Stimulated activated CD4-positive, alpha-beta T cell treated with anti-CD3 and anti-CD28 coated beads, Interleukin-1b, Interleukin-23, amount 100 ng/mL, for 1 hour (primary cell): ENCODE measurements around the gene KLHL29.

Source experiments
- DNase-seq, 2 donors: peaks; one replicate each; pipeline ENCODE4 v3.0.0-alpha.2; 2020; ENCODE audit warnings: low read depth in 2 of 2

KLHL29 gene

DNA sequence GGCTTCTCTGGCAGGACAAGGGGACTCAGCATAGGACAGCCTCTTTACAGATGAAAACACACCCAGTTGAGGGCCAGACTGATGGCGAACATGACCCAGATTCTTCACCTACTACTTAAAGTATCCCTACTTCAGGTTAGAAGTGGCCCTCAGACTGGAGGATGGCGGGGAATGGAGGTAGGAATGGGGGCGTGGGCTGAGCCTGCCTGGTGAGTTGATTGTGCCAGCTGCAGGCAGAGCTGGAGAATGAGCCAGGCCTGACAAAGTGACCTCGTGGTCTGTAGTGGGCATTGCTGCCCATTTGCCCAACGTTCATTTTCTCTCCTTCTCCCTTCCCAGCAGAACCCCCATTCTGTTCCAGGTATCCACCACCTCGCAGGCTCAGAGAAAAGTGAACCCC, 186.1 kb downstream of the KLHL29 start:
- no peak for DNase-seq

DNA sequence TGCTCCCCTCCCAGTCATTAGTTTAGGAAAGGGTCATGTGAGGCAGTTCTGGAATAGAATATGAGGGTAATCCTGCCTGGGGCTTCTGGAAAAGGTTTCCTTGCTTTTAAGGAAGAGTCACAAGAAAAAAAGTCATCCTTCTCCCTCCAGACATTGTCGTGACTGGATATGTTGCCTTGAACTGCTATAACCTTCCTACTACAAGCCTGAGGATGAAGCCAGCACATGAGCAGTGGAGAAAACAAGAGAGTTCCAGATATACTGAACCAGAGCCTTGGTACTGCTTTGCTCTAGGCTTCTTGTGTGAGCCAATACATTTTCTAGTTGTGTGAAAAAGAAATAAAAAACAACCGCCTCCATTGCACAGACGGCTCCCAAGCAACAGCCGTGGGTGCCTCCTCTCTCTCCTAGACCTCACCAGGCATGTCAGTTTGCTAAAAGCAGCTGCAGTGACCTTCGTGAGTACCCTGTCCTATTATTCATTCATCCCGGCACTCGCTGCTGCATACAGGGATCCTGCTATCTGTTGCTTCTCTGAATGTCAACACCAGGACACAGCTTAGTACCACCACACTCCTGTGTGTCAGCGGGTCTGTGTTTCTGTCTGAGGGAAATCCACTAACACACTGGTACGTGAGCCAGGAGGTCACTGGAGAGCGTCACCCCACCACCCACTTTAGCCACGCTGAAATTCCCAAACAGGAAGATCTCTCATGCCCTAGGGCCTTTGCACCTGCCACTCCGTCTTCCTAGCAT, 186.7 kb downstream of the KLHL29 start:
- no peak for DNase-seq

DNA sequence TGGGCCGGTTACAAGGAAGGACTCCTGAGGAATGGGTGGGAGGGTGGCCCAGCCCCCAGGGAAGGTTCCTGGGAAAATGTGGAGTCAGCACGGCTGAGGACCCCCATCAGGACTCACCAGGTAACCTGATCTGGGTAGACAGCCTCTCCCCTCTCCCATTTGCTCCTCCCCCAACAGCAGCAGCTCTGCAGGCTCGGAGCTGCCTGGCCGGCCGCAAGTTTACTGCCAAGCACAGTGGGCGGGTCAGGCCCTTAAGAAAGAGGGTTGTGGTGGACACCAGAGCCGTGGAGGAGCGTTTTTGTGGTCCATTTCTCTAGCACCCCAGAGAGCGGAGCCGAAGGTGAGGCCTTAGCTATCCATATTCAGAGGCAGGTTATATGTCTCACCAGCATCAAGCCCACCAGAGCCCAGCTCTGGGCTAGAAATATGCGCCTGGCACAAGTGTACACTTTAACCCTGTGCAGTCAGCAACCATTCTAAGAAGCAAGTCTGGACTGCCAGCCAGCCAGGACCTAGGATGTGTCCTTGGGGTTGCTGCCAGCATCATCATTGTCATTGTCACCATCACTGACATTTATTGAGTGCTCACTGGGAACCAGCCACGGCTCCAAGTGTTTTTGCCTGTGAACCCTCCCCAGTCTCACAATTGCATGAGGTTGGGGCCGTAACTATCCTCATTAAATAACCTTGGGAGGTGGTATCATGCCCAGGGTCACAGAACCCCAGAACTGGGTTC, 190.1 kb downstream of the KLHL29 start:
- DNase-seq: no peak

DNA sequence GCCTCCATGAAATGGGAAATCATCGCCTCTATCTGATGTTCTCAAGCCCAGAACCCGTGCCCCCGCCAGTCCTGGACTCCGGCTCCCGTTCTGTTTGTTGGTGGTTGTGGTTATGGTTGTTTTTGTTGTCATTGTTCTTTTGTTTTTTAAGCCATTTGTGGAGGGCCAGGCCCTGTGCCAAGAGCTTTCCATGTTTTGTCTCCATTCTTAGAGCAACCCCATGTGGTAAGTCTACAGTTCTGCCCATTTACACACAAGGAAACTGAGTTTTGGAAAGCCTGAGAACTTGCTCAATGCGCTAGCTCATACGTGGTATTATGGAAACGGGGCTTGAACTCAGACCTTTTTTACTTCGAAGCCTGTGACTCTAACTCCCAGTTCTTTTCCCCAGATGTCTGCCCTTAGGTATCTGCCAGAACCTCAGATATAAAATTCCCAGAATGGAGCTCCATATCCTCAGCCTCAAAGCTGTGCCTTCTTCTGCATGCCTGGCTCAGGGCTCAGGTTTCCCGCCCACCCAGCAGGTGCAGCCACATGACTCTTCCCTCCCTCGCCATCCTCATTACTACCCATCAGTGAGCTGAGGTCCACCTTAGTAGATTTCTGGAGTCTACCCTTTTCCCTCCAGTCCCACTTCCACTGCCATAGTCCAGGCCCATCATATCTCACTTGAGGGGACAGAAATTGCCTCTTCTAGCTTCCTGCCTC, 194.1 kb downstream of the KLHL29 start:
- no peak for DNase-seq

DNA sequence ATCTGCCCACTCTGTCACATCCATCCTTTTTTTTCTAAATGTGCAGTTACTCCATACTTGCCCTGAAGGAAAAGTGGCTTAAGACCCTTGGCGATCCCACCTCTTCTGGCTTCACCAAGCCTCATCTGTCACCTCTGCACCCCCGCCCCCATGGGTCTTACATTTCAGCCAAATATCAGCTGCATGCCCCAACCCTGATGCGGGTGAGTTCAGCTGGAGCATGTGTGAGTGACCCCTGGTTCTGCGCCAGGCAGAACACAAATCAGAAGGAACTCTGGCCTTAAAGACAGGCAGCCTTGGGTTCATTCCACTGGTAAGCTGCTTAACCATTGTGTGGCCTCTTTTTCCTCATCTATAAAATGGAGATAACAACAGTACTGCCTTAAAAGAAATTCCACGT, 194.7 kb downstream of the KLHL29 start:
- no peak for DNase-seq

DNA sequence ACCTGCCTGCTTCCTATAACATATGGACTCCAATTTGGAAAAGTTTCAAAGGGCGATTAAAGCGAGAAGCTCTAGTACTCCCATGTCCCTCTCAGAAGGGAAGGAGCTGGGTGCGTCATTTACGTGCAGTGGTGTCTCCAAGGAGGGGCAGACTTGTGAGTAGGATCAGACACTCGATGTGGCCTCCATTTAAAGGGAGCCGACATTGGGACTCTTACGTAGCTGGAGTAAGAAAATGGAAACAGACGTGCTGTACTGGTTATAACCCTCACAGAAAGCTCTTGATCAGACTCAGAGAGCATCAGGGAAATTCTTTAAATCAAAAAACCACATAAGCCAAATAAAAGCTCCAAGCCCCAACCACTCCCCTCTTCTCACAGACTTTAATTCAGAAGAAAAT, 198.5 kb downstream of the KLHL29 start:
- DNase-seq: no peak

DNA sequence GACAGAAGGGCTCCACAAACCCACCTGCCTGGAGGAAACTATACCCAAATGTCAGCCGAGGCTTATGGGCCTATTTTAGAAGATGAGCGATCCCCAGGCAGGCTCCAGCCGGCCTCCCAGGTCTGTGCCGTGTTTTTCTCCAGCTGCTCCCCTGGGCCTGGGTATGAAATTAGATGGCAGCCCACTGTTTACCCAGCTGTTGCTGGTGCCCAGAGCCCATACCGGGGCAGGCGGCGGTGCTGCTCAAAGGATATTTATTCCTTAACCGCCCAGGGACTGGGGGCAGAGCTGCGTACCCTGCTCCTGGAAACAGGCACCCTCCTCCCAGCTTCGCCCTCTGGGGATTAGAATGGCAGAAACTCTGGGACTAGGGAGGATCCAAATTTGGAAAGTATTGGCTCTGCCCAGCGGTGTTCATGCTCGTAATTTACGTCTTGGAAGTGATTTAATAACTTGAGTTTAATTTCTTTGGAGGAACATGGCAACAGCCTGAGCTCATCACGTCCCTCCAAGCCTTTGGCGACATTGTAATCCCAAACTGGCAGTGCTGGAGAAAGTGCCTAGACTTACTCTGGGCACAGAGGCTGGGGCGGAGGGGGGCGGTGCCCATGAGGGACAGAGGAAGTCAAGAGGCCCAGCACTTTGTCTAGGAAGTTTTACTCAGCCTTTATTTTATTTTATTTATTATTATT, 199.2 kb downstream of the KLHL29 start:
- DNase-seq: no peak

DNA sequence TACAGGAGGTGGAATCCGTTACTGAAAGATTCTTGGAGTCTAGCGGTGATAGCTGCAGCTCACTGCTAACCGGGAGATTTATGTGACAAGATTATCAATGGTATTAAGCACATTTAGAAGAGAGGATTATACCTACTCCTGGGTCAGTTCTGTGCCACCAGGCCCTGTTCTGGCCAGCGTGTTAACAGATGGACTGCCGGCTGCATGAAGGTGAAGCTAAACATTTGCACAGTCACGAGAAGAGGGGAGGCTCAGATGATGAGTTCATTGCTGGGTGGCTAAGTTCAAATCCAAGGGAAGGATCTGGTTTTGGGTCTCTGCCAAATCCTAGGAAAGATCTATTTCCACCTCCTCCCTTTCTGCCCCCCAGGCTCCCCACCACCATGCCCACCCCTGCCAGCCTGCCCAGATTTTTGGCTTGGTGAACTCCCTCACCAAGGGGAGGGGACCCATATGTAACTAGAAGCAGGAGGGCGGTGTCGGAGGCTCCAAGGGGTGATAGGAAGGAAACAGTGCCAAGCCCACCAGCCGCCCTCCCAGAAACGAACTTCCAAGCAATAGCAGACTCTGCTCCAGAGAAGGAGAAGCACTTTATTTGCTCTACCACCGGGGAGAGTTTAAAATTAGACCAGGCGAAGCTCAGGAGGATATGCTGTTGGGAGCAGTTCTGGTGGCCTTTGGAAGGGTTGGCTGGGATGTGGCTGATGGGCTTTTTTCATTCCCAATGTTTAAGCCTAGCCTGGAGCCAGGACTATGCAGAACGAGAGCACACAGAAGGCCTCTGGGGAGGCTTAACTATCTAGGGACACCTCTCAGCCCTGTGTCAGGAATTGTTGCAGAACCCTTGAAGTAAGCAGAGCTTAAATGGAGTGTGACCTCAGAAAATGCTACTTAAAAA, 200.5 kb downstream of the KLHL29 start:
- DNase-seq: no peak

DNA sequence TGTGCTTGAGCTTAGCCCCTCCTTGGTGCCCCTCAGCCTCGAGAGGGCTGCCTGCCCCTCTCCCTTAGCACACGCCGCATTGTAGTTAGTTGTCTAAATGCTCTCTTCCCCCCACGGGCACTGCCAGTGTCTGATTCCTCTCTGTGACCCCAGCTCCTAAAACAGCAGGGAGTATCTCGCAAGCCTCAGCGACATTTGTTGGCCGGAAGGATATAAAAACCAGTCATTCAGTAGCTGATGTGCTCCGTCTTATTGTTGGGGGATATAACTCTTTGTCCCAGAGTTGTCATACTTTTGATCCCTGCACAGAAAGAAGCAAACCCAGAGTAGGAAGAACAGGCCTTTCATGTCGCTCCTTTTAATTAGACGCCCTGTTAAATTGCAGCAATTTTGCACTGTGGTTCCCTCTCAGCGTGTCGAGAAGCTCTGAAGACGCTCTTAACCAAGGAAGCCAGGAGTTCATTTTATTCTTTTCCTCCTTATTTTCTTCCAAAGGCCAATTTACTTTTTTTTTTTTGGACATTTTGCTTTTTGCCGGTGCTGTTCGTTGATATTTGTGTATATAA, 201.8 kb downstream of the KLHL29 start:
- DNase-seq: no peak

DNA sequence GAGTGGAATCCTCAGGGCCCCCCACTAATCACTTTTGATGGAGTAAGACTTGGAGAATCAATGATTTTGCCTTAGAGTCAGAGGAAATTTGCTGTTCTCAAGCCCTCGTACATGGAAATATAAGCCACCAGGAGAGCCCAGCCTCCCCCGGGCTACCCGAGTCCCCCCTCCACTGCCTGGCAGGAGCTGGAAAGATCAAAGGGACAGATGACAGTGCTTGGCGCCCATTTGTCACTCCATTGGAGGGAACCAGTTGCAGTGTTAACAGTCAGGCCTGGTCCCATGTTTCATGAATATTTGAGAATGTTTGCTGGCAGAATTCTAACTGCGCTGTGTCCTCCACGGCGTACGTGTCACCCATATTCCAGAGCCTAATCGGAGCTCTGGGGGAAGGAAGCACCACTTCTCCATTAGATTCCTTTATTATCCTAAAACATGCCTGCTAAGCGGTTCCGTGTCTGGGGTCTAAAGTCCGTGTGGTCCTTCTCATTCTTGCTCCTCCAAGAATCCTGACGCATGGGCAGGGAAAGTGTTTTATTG, 202.4 kb downstream of the KLHL29 start:
- DNase-seq: no peak

DNA sequence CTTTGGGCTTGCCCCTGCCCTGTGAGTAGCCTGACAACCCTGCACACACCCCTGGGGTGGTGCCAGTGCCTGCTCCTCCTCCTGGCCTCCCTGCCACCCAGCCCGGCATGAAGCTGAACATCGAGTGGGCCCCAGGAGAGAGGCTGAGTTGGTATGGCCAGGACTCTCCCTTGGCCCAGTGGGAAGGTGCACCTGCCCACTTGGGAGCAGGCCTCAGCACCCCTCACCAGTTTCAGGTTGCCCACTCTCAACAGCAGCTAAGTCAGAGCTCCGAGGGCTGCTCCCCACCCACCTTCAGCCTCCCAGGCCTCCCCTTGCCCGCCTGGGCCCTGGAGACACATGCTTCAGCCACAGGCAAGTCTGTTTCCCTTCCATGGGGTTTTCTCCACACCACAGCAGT, 203.1 kb downstream of the KLHL29 start:
- DNase-seq: no peak

DNA sequence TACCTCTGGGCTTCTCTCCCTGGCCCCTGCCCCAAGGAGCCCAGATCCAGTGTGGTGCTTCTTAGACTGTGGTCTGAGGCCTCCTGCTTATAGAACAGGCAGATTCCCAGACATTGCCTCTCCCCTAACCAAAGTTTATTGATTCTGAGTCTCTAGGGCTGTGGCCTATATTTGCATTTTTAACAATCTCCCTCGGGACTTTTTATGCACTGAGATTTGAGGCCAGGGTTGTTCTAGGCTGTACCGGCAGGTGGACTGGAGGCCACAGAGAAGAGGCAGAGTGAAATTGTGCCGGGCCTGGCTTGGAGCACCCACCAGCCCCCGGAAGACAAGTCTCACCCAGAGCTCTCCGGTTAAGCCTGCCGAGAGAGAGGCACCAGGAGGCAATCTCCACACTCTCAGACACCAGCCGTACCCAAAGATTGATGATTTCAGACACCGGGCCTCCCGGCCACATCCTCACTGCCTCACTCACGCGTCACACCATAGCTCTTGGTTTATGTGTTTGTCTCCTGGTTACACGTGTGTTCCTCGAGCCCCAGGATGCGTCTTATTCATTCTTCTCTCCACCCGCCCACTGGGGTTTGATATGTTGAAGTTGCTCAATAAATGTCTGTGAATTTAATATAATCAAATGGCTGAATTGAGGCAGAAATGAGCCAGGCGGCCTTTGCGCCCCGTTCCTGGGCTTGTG, 203.7 kb downstream of the KLHL29 start:
- no peak for DNase-seq

DNA sequence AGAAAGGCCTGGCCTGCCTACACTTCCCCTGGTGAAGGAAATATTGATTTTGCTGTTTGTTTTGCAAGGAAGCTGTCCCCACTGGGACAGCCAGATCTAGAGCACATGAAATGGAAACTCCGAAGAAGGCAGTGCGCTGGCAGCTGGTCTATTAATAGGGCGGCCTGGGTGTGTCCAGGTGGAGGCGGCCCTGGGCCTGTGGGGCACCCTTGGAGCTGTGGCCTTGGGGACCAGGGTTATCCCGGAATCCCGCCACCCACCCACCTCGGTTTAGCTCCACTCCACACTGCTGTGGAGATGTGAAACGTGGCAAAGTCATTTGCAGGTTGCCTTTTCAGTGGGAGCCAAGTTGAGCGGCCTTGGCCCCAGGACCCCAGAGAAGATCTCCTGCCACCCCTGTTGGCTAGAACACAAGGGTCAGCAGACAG, 204.3 kb downstream of the KLHL29 start:
- no peak for DNase-seq

DNA sequence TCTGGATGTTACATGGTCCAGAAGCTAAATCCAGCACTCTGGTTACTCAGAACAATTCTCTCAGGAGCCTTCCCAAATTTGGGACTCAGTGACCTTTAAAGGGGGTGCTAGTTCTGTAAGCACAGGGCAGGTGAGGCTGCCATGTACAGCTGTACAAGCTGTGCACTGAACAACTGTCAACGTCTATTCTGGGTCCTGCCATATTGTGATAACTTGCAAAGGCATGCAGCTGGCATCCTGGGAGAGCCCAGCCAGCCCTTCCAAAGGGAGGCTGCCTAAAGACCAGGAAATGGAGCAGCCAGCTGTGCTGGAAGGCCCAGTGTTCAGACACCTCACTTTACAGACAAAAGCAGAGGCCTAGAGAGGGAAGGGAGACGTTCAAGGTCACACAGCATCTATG, 204.8 kb downstream of the KLHL29 start:
- no peak for DNase-seq

DNA sequence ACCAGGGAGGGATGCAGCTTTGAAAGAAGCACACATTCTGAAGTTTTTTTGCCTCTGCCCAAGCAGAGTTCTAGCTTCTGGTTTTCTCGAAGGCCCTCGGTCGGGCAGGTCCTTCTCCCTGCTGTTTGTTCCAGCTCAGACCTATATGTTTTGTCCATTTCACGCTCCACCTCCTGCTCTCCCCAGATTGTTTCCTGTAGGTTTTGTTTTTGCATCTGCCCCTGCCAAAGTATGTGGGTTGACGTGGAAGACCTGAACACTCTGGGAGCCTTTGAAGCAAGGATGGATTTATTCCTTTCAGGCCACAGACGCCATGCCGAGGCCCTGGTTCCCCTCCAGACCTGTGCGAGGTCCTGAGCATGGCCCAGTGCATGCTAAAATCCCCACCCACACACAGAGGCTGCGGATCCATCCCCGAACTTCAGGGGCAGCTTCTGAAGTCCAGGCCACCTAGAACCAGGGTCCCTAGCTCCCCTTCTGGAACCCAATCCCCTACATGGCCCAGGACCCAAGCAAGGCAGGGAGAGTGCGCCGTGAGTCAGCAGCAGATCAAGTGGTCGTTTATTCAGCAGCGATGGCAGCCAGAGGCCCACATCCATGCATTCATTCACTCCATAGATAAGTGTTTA, 205.4 kb downstream of the KLHL29 start:
- DNase-seq: no peak

DNA sequence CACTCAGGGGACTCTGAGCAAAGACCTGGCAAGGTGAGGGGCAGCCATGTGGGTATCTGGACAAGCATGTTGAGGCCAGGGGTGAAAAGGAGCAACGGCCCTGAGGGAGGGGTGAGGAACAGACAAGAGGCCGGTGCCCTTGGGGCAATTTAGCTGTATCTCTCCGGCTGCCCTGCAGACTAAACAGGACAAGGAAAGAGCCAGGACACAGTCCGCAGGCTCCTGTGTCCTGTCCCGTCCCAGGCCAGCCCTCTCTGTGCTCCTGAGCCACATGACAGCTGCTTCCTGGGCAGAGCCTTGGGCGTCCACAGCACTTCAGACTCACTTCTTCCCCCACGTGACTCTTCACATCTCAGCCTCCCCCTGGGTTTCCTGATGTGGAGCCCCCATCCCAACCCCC, 206.1 kb downstream of the KLHL29 start:
- no peak for DNase-seq

DNA sequence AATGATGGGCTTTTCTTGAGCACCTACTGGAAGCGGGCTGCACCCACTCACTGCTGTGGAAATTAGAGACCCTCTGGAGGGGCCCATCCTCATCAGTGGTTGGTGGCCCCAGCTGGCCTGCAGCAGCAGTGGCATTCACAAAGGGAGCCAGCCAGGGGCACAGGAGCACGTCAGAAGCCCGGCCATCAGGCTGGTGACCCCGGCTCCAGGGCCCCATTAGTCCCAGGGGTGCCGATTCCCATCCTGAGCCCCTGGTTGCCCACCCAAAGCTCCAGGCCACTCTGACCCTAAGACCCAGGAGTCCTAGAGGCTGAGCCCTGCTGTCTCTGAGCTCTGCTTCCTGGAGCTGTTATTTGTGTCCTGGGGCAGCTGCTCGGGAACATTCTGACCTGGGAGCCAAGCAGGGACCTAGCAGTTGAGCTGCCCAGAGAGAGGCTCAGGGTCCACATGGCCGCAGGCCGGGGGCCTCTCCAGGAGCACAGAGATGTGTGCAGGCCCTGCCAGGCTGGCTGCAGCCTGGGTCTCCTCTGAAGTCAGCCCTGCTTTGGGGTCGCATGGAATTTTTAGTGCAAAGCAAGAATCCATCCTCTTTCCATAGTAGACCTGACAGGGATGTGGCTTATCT, 207.2 kb downstream of the KLHL29 start:
- DNase-seq: no peak

DNA sequence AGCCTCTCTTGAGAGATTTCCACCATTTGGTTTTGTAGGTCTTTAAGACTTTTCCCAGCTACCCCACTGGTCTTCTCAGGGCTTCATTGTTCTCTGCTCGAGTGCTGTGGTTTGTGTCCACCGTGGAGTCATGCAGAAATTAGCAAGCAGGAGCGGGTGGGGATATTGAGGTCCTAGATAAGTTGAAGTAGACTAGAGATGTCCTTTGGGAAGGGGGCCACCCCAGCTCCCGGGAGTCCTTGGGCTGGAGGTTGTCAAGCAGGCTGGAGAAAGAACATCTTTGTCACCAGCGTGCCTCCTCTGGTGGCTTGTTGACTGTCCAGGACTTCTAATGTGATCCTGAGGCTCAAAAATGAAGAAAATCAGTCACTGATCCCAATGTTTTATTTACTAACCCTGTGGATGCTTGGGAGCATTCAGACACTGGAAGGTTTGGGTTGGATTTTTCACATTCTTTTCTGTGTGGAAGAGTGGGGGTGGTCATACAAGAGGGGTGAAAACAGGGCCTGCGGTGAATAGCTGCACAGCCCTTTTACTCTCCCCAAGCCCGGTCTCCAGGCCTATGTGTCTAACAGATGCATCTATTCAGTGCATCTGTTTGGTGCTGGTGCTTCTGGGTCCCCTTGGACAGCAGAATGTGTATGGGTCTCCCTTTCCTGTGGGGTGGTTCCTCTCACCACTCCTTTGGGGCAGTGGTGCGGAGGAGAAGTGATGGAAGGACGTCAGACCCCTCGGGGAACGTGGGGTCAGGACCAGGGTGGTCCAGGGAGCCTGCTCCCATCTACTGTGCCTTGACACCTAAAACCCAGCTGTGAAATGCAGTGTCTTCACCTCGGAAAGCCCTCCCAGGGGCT, 208.1 kb downstream of the KLHL29 start:
- DNase-seq: no peak
